Common myeloid progenitor, CD34-positive (primary cell): ENCODE measurements around the gene MACROD1.

Experiments used
- CTCF ChIA-PET: fragments of 350-600 bp; sonication (Branson Sonifier 250); formaldehyde crosslinking; loops from one replicate; lab custom pipeline; 2021; ENCODE audit warnings: antibody characterized with exemption; lab: Charles Lee
- POLR2A ChIA-PET: fragments of 350-600 bp; sonication (Branson Sonifier 250); formaldehyde crosslinking; loops from one replicate; lab custom pipeline; 2021; ENCODE audit warnings: antibody characterized with exemption; lab: Charles Lee
- DNase-seq, 3 donors: peaks; one replicate each; pipeline versions ENCODE4 v3.0.0 to v3.0.0-alpha.2; 2013
- H3K27ac ChIP-seq, 2 experiments: 1 replicate in 1 of 2; 2 replicates in 1 of 2; pipeline ENCODE4 v1.7.0; 2013; ENCODE audit warnings: inconsistent platforms in 2 of 2, low read length in 2 of 2, mild to moderate bottlenecking in 2 of 2, low read depth in 1 of 2, moderate library complexity in 1 of 2; ENCODE audit not compliant: severe bottlenecking in 2 of 2, insufficient read depth in 1 of 2, poor library complexity in 1 of 2
- H3K27me3 ChIP-seq, 5 experiments: replicated peaks in 2 of 5; 1 replicate in 3 of 5; 2 replicates in 2 of 5; pipeline versions ENCODE4 v1.6.1 to v1.7.0; 2013; ENCODE audit warnings: low read length in 4 of 5, mild to moderate bottlenecking in 2 of 5, moderate library complexity in 2 of 5, inconsistent platforms in 1 of 5; ENCODE audit not compliant: insufficient read depth in 5 of 5, control insufficient read depth in 4 of 5
- H3K36me3 ChIP-seq, 4 experiments: 1 replicate in 2 of 4; 2 replicates in 2 of 4; pipeline versions ENCODE4 v1.6.1 to v1.7.0; 2013; ENCODE audit warnings: low read length in 3 of 4, control low read depth in 1 of 4, mild to moderate bottlenecking in 1 of 4; ENCODE audit not compliant: control insufficient read depth in 4 of 4, insufficient read depth in 4 of 4
- H3K4me1 ChIP-seq, 4 experiments: 1 replicate in 3 of 4; 2 replicates in 1 of 4; pipeline versions ENCODE4 v1.6.1 to v1.7.1; 2013; ENCODE audit warnings: low read length in 3 of 4, mild to moderate bottlenecking in 3 of 4, control low read depth in 1 of 4, inconsistent platforms in 1 of 4, moderate library complexity in 1 of 4; ENCODE audit not compliant: control insufficient read depth in 4 of 4, insufficient read depth in 4 of 4; ENCODE audit errors: control extremely low read depth in 1 of 4
- H3K4me3 ChIP-seq, 7 experiments: 1 replicate in 4 of 7; 2 replicates in 3 of 7; pipeline versions ENCODE4 v1.5.1 to v1.7.0; 2013; ENCODE audit warnings: mild to moderate bottlenecking in 7 of 7, low read length in 6 of 7, moderate library complexity in 6 of 7, inconsistent platforms in 2 of 7, low read depth in 2 of 7, control low read depth in 1 of 7; ENCODE audit not compliant: insufficient read depth in 4 of 7, control insufficient read depth in 1 of 7; ENCODE audit errors: extremely low read depth in 1 of 7
- H3K9me3 ChIP-seq, 5 experiments: 1 replicate in 4 of 5; 2 replicates in 1 of 5; pipeline versions ENCODE4 v1.6.1 to v1.7.1; 2013; ENCODE audit warnings: low read length in 4 of 5, mild to moderate bottlenecking in 2 of 5, inconsistent platforms in 1 of 5, low read depth in 1 of 5, moderate library complexity in 1 of 5; ENCODE audit not compliant: control insufficient read depth in 4 of 5, insufficient read depth in 2 of 5; ENCODE audit errors: control extremely low read depth in 1 of 5
- WGBS: methylation state at CpG from one replicate; pipeline ENCODE4 v1.1.5; 2013; ENCODE audit not compliant: insufficient coverage; 5-methylcytosine and 5-hydroxymethylcytosine counted together

MACROD1 gene

GRCh38 chr11:64140082-64140481 lies 25.8 kb downstream of the MACROD1 start:
- no peak overlapping the region for H3K4me3 ChIP-seq
- H3K9me3 ChIP-seq, result no peaks in the 10 kb centered on the region
- H3K4me1 ChIP-seq, result no peaks in the 10 kb centered on the region
- H3K36me3 ChIP-seq, result no peaks in the 10 kb centered on the region
- no peak overlapping the region for H3K27ac ChIP-seq
- POLR2A ChIA-PET, result no interaction called here
- no peak for DNase-seq
- WGBS, result 96% methylated on average over 7 of the region's 8 CpGs
- CTCF ChIA-PET, result interaction anchor here (1.1 kb wide), 1 partner anchor 9 kb away, joined by 3 read pairs; no protein-coding TSS in a partner anchor
- H3K27me3 ChIP-seq, result no peaks in the 10 kb centered on the region

GRCh38 chr11:64139049-64139448 lies 26.9 kb downstream of the MACROD1 start:
- H3K27me3 ChIP-seq, result no peaks in the 10 kb centered on the region
- no peaks in the 10 kb centered on the region for H3K9me3 ChIP-seq
- DNase-seq, result no peak
- no peaks in the 10 kb centered on the region for H3K36me3 ChIP-seq
- ChIA-PET POLR2A (no interaction called here), CTCF (interaction anchor here (1.1 to 1.5 kb wide), 3 partner anchors 9 to 56 kb away, joined by 3 to 5 read pairs (median 3); no protein-coding TSS in a partner anchor)
- H3K27ac ChIP-seq, result no peak overlapping the region
- 95% methylated on average over 12 of the region's 15 CpGs for WGBS
- H3K4me3 ChIP-seq, result no peak overlapping the region
- H3K4me1 ChIP-seq, result peaks cover 0 to 5% (median 2%) of the 10 kb centered on the region in 4 experiments

- H3K36me3 ChIP-seq, result no peaks in the 10 kb centered on the region
- 98% methylated on average over 15 of the region's 16 CpGs for WGBS
- H3K27me3 ChIP-seq, result no peaks in the 10 kb centered on the region
- H3K27ac ChIP-seq, result no peak overlapping the region
- ChIA-PET CTCF (interaction anchor here (0.5 to 1.5 kb wide), 3 partner anchors 10 to 56 kb away, joined by 3 to 5 read pairs (median 3); no protein-coding TSS in a partner anchor), POLR2A (no interaction called here)
- H3K4me1 ChIP-seq, result peaks cover 0 to 10% (median 2%) of the 10 kb centered on the region in 4 experiments
- H3K4me3 ChIP-seq, result no peak overlapping the region
- H3K9me3 ChIP-seq, result no peaks in the 10 kb centered on the region
- no peak for DNase-seq
Measured at GRCh38 chr11:64138398-64138797, 27.5 kb downstream of the MACROD1 start.

- 94% methylated on average over 11 of the region's 17 CpGs for WGBS
- H3K4me1 ChIP-seq, result peaks cover 0 to 25% (median 17%) of the 10 kb centered on the region in 4 experiments
- ChIA-PET CTCF (interaction anchor here (1.3 to 1.7 kb wide), 4 partner anchors 13 to 135 kb away, joined by 3 to 4 read pairs (median 4); no protein-coding TSS in a partner anchor), POLR2A (no interaction called here)
- no peak for DNase-seq
- no peak overlapping the region for H3K27ac ChIP-seq
- H3K9me3 ChIP-seq, result no peaks in the 10 kb centered on the region
- no peak overlapping the region for H3K4me3 ChIP-seq
- no peaks in the 10 kb centered on the region for H3K27me3 ChIP-seq
- no peaks in the 10 kb centered on the region for H3K36me3 ChIP-seq
Measured at GRCh38 chr11:64136765-64137441, 29.0 kb downstream of the MACROD1 start.

- DNase-seq, result no peak
- Histone ChIP-seq H3K4me3 (no peak overlapping the region), H3K9me3 (no peaks in the 10 kb centered on the region), H3K4me1 (peaks cover 0 to 36% (median 24%) of the 10 kb centered on the region in 4 experiments), H3K27me3 (no peaks in the 10 kb centered on the region), H3K36me3 (no peaks in the 10 kb centered on the region), H3K27ac (no peak overlapping the region)
- CTCF ChIA-PET, result interaction anchor here (1.1 to 1.7 kb wide), 5 partner anchors 14 to 134 kb away, joined by 3 to 4 read pairs (median 4); no protein-coding TSS in a partner anchor
- WGBS, result 97% methylated on average over 14 of the region's 17 CpGs
- POLR2A ChIA-PET, result no interaction called here
Measured at GRCh38 chr11:64135711-64136110, 30.2 kb downstream of the MACROD1 start.

GRCh38 chr11:64134963-64135362 lies 30.9 kb downstream of the MACROD1 start:
- whole genome bisulfite sequencing, result 97% methylated on average over 6 of the region's 8 CpGs
- Histone ChIP-seq H3K9me3 (no peaks in the 10 kb centered on the region), H3K36me3 (no peaks in the 10 kb centered on the region), H3K4me1 (peaks cover 0 to 36% (median 24%) of the 10 kb centered on the region in 4 experiments), H3K4me3 (no peak overlapping the region), H3K27ac (no peak overlapping the region), H3K27me3 (no peaks in the 10 kb centered on the region)
- ChIA-PET CTCF (interaction anchor here (1.1 to 3.1 kb wide), 4 partner anchors 12 to 133 kb away, joined by 3 to 11 read pairs (median 4); no protein-coding TSS in a partner anchor), POLR2A (no interaction called here)
- DNase-seq, result no peak
